Measurements from ENCODE around the gene AHSG. TPM values are rescaled to one million over a fixed set of nuclear protein-coding genes. Genes with fewer than 3 reads are reported as not detected.
"Not testable (repeated sequence)": the region's sequence is repeated elsewhere in the genome, so short reads cannot be mapped to it uniquely, and the experiment has no call there.

Gene AHSG
- total and polyA plus RNA-seq, 4 donors, result 0.03 to 0.92 (median 0.20) TPM; not detected in 1

GRCh38 chr3:186577521-186577920 is 35.3 kb upstream of the AHSG start:
- WGBS, 2 donors, result 67 to 77% methylated on average over 2 of the region's 2 CpGs
- no peak for TF ChIP-seq CTCF (IDR thresholded peaks at IDR 0.05; ENCODE audit: control extremely low read depth, extremely low read depth)
- H3K4me3 ChIP-seq, result no peak overlapping the region
- no peaks in the 10 kb centered on the region for H3K9me3 ChIP-seq (ENCODE audit: control insufficient read depth in 4 of 4, insufficient read depth in 3 of 4, low read length in 3 of 4)
- H3K9ac ChIP-seq (ENCODE audit: insufficient read depth in 1 of 2, low read length in 2 of 2), result no peak overlapping the region
- no peak for ATAC-seq (ENCODE audit: insufficient read depth, low FRiP score)
- no peak for DNase-seq
- H3K27ac ChIP-seq (ENCODE audit: low read depth in 1 of 2, low read length in 1 of 2), result no peak overlapping the region
- H3K36me3 ChIP-seq (ENCODE audit: control insufficient read depth in 4 of 4, insufficient read depth in 4 of 4, low read length in 4 of 4), result peaks cover 11 to 39% (median 29%) of the 10 kb centered on the region in 4 donors
- H3K4me1 ChIP-seq (ENCODE audit: control insufficient read depth in 5 of 5, insufficient read depth in 5 of 5, low read length in 5 of 5), result no peaks in the 10 kb centered on the region
- H3K27me3 ChIP-seq (ENCODE audit: control insufficient read depth in 3 of 3, insufficient read depth in 3 of 3, low read length in 2 of 3), result no peaks in the 10 kb centered on the region

- no peak for ATAC-seq (ENCODE audit: insufficient read depth, low FRiP score)
- Histone ChIP-seq H3K36me3 (ENCODE audit: control insufficient read depth in 4 of 4, insufficient read depth in 4 of 4, low read length in 4 of 4) (peaks cover 17 to 59% (median 34%) of the 10 kb centered on the region in 4 donors), H3K9ac (ENCODE audit: insufficient read depth in 1 of 2, low read length in 2 of 2) (no peak overlapping the region), H3K4me3 (no peak overlapping the region), H3K27ac (ENCODE audit: low read depth in 1 of 2, low read length in 1 of 2) (no peak overlapping the region), H3K4me1 (ENCODE audit: control insufficient read depth in 5 of 5, insufficient read depth in 5 of 5, low read length in 5 of 5) (no peaks in the 10 kb centered on the region), H3K27me3 (ENCODE audit: control insufficient read depth in 3 of 3, insufficient read depth in 3 of 3, low read length in 2 of 3) (no peaks in the 10 kb centered on the region), H3K9me3 (ENCODE audit: control insufficient read depth in 4 of 4, insufficient read depth in 3 of 4, low read length in 3 of 4) (no peaks in the 10 kb centered on the region)
- 96 to 97% methylated on average over 3 of the region's 3 CpGs for WGBS, 2 donors
- DNase-seq, result no peak
- TF ChIP-seq CTCF (IDR thresholded peaks at IDR 0.05; ENCODE audit: control extremely low read depth, extremely low read depth), result no peak
These were observed 32.1 kb upstream of the AHSG start for GRCh38 chr3:186580785-186581184.

GRCh38 chr3:186582541-186582940 is 30.3 kb upstream of the AHSG start:
- TF ChIP-seq CTCF (IDR thresholded peaks at IDR 0.05; ENCODE audit: control extremely low read depth, extremely low read depth), result no peak
- WGBS, 2 donors, result 98% methylated on average over 6 of the region's 6 CpGs
- Histone ChIP-seq H3K9ac (ENCODE audit: insufficient read depth in 1 of 2, low read length in 2 of 2) (no peak overlapping the region), H3K4me3 (no peak overlapping the region), H3K4me1 (ENCODE audit: control insufficient read depth in 5 of 5, insufficient read depth in 5 of 5, low read length in 5 of 5) (no peaks in the 10 kb centered on the region), H3K36me3 (ENCODE audit: control insufficient read depth in 4 of 4, insufficient read depth in 4 of 4, low read length in 4 of 4) (peaks cover 7 to 52% (median 29%) of the 10 kb centered on the region in 4 donors), H3K27ac (ENCODE audit: low read depth in 1 of 2, low read length in 1 of 2) (no peak overlapping the region), H3K9me3 (ENCODE audit: control insufficient read depth in 4 of 4, insufficient read depth in 3 of 4, low read length in 3 of 4) (no peaks in the 10 kb centered on the region), H3K27me3 (ENCODE audit: control insufficient read depth in 3 of 3, insufficient read depth in 3 of 3, low read length in 2 of 3) (no peaks in the 10 kb centered on the region)
- DNase-seq, result no peak
- no peak for ATAC-seq (ENCODE audit: insufficient read depth, low FRiP score)

- no peak for ATAC-seq (ENCODE audit: insufficient read depth, low FRiP score)
- Histone ChIP-seq H3K4me3 (no peak overlapping the region), H3K4me1 (ENCODE audit: control insufficient read depth in 5 of 5, insufficient read depth in 5 of 5, low read length in 5 of 5) (no peaks in the 10 kb centered on the region), H3K36me3 (ENCODE audit: control insufficient read depth in 4 of 4, insufficient read depth in 4 of 4, low read length in 4 of 4) (peaks cover 7 to 52% (median 28%) of the 10 kb centered on the region in 4 donors), H3K27me3 (ENCODE audit: control insufficient read depth in 3 of 3, insufficient read depth in 3 of 3, low read length in 2 of 3) (no peaks in the 10 kb centered on the region), H3K9me3 (ENCODE audit: control insufficient read depth in 4 of 4, insufficient read depth in 3 of 4, low read length in 3 of 4) (no peaks in the 10 kb centered on the region), H3K9ac (ENCODE audit: insufficient read depth in 1 of 2, low read length in 2 of 2) (no peak overlapping the region), H3K27ac (ENCODE audit: low read depth in 1 of 2, low read length in 1 of 2) (no peak overlapping the region)
- no peak for TF ChIP-seq CTCF (IDR thresholded peaks at IDR 0.05; ENCODE audit: control extremely low read depth, extremely low read depth)
- WGBS, 2 donors, result 78 to 81% methylated on average over 5 of the region's 5 CpGs
- no peak for DNase-seq
These were observed 29.0 kb upstream of the AHSG start for GRCh38 chr3:186583831-186584230.

- not testable (repeated sequence) for H3K4me3 ChIP-seq; H3K27me3 ChIP-seq (ENCODE audit: control insufficient read depth in 3 of 3, insufficient read depth in 3 of 3, low read length in 2 of 3); DNase-seq; H3K4me1 ChIP-seq (ENCODE audit: control insufficient read depth in 5 of 5, insufficient read depth in 5 of 5, low read length in 5 of 5); ATAC-seq (ENCODE audit: insufficient read depth, low FRiP score); H3K27ac ChIP-seq (ENCODE audit: low read depth in 1 of 2, low read length in 1 of 2); H3K9me3 ChIP-seq (ENCODE audit: control insufficient read depth in 4 of 4, insufficient read depth in 3 of 4, low read length in 3 of 4); H3K9ac ChIP-seq (ENCODE audit: insufficient read depth in 1 of 2, low read length in 2 of 2)
- peaks cover 7 to 33% (median 25%) of the 10 kb centered on the region in 4 donors for H3K36me3 ChIP-seq (ENCODE audit: control insufficient read depth in 4 of 4, insufficient read depth in 4 of 4, low read length in 4 of 4)
- 85 to 95% methylated on average over 9 of the region's 9 CpGs for WGBS, 2 donors
These were observed 26.6 kb upstream of the AHSG start for GRCh38 chr3:186586245-186586644.
